22Rv1 (cell line): ENCODE measurements around the gene CCT2.
A peak's percentile ranks its signal among the peaks of the same experiment; 100 is the strongest.
"Not testable (repeated sequence)": the region's sequence is repeated elsewhere in the genome, so short reads cannot be mapped to it uniquely, and the experiment has no call there.

Experiments
- H3K27ac ChIP-seq: fragments of 450-650 bp; 2 replicates; pipeline ENCODE4 v1.5.1; 2017
- CTCF ChIP-seq: fragments of 450-650 bp; IDR thresholded peaks from 2 replicates; pipeline ENCODE4 v1.5.1; 2017; ENCODE audit warnings: mild to moderate bottlenecking
- ZFX ChIP-seq: fragments of 450-650 bp; IDR thresholded peaks from 2 replicates; pipeline ENCODE4 v1.6.1; 2017; ENCODE audit warnings: antibody characterized with exemption, borderline replicate concordance

CCT2 gene

GRCh38 chr12:69588527-69588926, 3.3 kb downstream of the CCT2 start:
- no peak overlapping the region for H3K27ac ChIP-seq
- TF ChIP-seq CTCF (no peak), ZFX (no peak)

GRCh38 chr12:69589082-69589481, 3.8 kb downstream of the CCT2 start:
- TF ChIP-seq ZFX (no peak), CTCF (no peak)
- H3K27ac ChIP-seq = no peak overlapping the region

GRCh38 chr12:69595689-69596088, 10.4 kb downstream of the CCT2 start:
- no peak overlapping the region for H3K27ac ChIP-seq
- TF ChIP-seq CTCF = peak; percentile 43
- no peak for TF ChIP-seq ZFX

GRCh38 chr12:69598174-69598753, 13.0 kb downstream of the CCT2 start:
- TF ChIP-seq ZFX (no peak), CTCF (no peak)
- H3K27ac ChIP-seq = no peak overlapping the region

- H3K27ac ChIP-seq = no peak overlapping the region
- TF ChIP-seq ZFX (no peak), CTCF (no peak)
Measured at GRCh38 chr12:69600804-69601203, 15.5 kb downstream of the CCT2 start.

GRCh38 chr12:69601962-69602685, 16.9 kb downstream of the CCT2 start:
- no peak for TF ChIP-seq ZFX
- no peak for TF ChIP-seq CTCF

GRCh38 chr12:69602954-69603353, 17.7 kb downstream of the CCT2 start:
- H3K27ac ChIP-seq = no peak overlapping the region
- no peak for TF ChIP-seq ZFX
- peak; percentile 56 for TF ChIP-seq CTCF

More at GRCh38 chr12:69601962-69602685, 16.9 kb downstream of the CCT2 start:
- no peak overlapping the region for H3K27ac ChIP-seq

- not testable (repeated sequence) for H3K27ac ChIP-seq
Measured at GRCh38 chr12:69603556-69603955, 18.3 kb downstream of the CCT2 start.

GRCh38 chr12:69604275-69604674, 19.0 kb downstream of the CCT2 start:
- not testable (repeated sequence) for H3K27ac ChIP-seq
